ENCODE results near the gene THAP5.

DNA sequence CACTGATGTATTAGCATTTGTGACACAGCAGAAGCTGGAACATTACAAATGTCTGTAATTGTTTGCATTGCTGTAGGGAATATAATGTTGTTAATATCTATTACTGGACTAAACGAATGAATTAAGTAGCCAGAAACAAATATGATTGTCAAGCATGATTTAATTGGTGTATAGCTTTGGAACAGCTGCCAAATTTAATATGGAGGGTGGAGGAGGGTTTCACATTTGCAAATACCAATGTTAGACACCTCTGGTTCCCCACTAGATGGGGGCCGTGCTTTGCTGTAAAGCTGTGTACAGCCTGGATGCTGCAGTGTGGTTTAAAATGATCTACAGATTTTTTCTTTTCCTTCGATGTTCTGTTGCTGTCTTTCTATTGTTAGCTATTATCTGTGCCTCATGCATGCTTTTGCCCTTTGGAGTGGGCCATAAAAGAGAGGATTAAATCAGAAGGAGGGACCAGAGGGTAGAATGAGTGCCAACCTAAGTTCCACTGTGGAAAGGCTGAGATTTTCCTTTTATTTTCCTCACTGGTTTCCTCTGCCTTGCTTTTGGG, 23.2 kb upstream of the THAP5 start:
- TF ChIP-seq EZH2 (optimal IDR thresholded peaks at IDR 0.05; ENCODE audit: low read depth, low read length), result no peak
- TF ChIP-seq, protein P1, sequence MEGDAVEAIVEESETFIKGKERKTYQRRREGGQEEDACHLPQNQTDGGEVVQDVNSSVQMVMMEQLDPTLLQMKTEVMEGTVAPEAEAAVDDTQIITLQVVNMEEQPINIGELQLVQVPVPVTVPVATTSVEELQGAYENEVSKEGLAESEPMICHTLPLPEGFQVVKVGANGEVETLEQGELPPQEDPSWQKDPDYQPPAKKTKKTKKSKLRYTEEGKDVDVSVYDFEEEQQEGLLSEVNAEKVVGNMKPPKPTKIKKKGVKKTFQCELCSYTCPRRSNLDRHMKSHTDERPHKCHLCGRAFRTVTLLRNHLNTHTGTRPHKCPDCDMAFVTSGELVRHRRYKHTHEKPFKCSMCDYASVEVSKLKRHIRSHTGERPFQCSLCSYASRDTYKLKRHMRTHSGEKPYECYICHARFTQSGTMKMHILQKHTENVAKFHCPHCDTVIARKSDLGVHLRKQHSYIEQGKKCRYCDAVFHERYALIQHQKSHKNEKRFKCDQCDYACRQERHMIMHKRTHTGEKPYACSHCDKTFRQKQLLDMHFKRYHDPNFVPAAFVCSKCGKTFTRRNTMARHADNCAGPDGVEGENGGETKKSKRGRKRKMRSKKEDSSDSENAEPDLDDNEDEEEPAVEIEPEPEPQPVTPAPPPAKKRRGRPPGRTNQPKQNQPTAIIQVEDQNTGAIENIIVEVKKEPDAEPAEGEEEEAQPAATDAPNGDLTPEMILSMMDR (IDR thresholded peaks at IDR 0.05; ENCODE audit: low read length), result no peak

All from MM.1S (cell line).